H9 (cell line): ENCODE measurements around the gene VENTX. TPM values are rescaled to one million over a fixed set of nuclear protein-coding genes. Genes with fewer than 3 reads are reported as not detected.

Experiments
- DNase-seq: peaks from one replicate; pipeline ENCODE4 v3.0.0-alpha.2; 2017
- H2AFZ ChIP-seq: one replicate; pipeline ENCODE4 v1.6.1; 2013; ENCODE audit warnings: mild to moderate bottlenecking, low read length, control low read depth, moderate library complexity
- H2AK5ac ChIP-seq: 2 replicates; pipeline ENCODE4 v1.6.1; 2013; ENCODE audit warnings: low read length, control low read depth, mixed read lengths; ENCODE audit not compliant: insufficient read length
- H2BK120ac ChIP-seq: one replicate; pipeline ENCODE4 v1.6.1; 2013; ENCODE audit warnings: low read depth, mild to moderate bottlenecking, low read length, control low read depth, inconsistent platforms; ENCODE audit not compliant: poor library complexity, severe bottlenecking
- H2BK12ac ChIP-seq: 2 replicates; pipeline ENCODE4 v1.6.1; 2013; ENCODE audit warnings: low read length, control low read depth, mixed read lengths, low read depth; ENCODE audit not compliant: insufficient read length
- H2BK15ac ChIP-seq: 2 replicates; pipeline ENCODE4 v1.6.1; 2013; ENCODE audit warnings: low read depth, low read length, control low read depth
- H2BK20ac ChIP-seq: one replicate; pipeline ENCODE4 v1.6.1; 2013; ENCODE audit warnings: low read depth, mild to moderate bottlenecking, low read length, control low read depth, inconsistent platforms; ENCODE audit not compliant: poor library complexity, severe bottlenecking
- H2BK5ac ChIP-seq: 2 replicates; pipeline ENCODE4 v1.6.1; 2013; ENCODE audit warnings: low read length, control low read depth, mixed read lengths; ENCODE audit not compliant: insufficient read length
- H3K14ac ChIP-seq: 2 replicates; pipeline ENCODE4 v1.6.1; 2013; ENCODE audit warnings: low read length, control low read depth; ENCODE audit not compliant: insufficient read depth
- H3K18ac ChIP-seq: 2 replicates; pipeline ENCODE4 v1.6.1; 2013; ENCODE audit warnings: low read depth, mild to moderate bottlenecking, mixed read lengths, low read length, control low read depth; ENCODE audit not compliant: insufficient read length
- H3K23ac ChIP-seq: 2 replicates; pipeline ENCODE4 v1.6.1; 2013; ENCODE audit warnings: low read length, control low read depth, mixed read lengths, low read depth; ENCODE audit not compliant: insufficient read length
- H3K23me2 ChIP-seq: 2 replicates; pipeline ENCODE4 v1.6.1; 2013; ENCODE audit warnings: low read depth, mild to moderate bottlenecking, mixed read lengths, low read length, control low read depth; ENCODE audit not compliant: insufficient read length, poor library complexity, severe bottlenecking
- H3K27ac ChIP-seq: 2 replicates; pipeline ENCODE4 v1.5.1; 2013; ENCODE audit warnings: low read length, control low read depth, mixed read lengths, low read depth; ENCODE audit not compliant: insufficient read length
- H3K27me3 ChIP-seq: 2 replicates; pipeline ENCODE4 v1.6.1; 2013; ENCODE audit warnings: low read length, control low read depth, inconsistent platforms; ENCODE audit not compliant: insufficient read depth
- H3K4ac ChIP-seq: 2 replicates; pipeline ENCODE4 v1.6.1; 2013; ENCODE audit warnings: low read depth, mild to moderate bottlenecking, control low read depth, inconsistent platforms, low read length, moderate library complexity
- H3K4me1 ChIP-seq: 2 replicates; pipeline ENCODE4 v1.6.1; 2013; ENCODE audit warnings: low read length, control low read depth, inconsistent platforms; ENCODE audit not compliant: insufficient read depth
- H3K4me2 ChIP-seq: 2 replicates; pipeline ENCODE4 v1.6.1; 2013; ENCODE audit warnings: low read length, control low read depth, mixed read lengths; ENCODE audit not compliant: insufficient read length, insufficient read depth
- H3K56ac ChIP-seq: 2 replicates; pipeline ENCODE4 v1.6.1; 2013; ENCODE audit warnings: low read depth, mild to moderate bottlenecking, mixed read lengths, low read length, control low read depth; ENCODE audit not compliant: insufficient read length
- H3K79me1 ChIP-seq: 2 replicates; pipeline ENCODE4 v1.6.1; 2013; ENCODE audit warnings: low read depth, mild to moderate bottlenecking, moderate library complexity, low read length, control low read depth, inconsistent platforms; ENCODE audit not compliant: insufficient read depth, poor library complexity, severe bottlenecking
- H3K79me2 ChIP-seq: 2 replicates; pipeline ENCODE4 v1.6.1; 2013; ENCODE audit warnings: low read length, control low read depth, inconsistent platforms; ENCODE audit not compliant: insufficient read depth
- H3K9ac ChIP-seq: 2 replicates; pipeline ENCODE4 v1.6.1; 2013; ENCODE audit warnings: low read length, control low read depth, mixed read lengths; ENCODE audit not compliant: insufficient read length; ENCODE audit errors: extremely low read depth
- H3K9me3 ChIP-seq: one replicate; pipeline ENCODE4 v1.6.1; 2013; ENCODE audit warnings: low read depth, low read length, inconsistent platforms; ENCODE audit not compliant: control insufficient read depth
- H3T11ph ChIP-seq: one replicate; pipeline ENCODE4 v1.6.1; 2013; ENCODE audit warnings: mild to moderate bottlenecking, low read length, control low read depth, inconsistent platforms
- H4K20me1 ChIP-seq: one replicate; pipeline ENCODE4 v1.6.1; 2013; ENCODE audit not compliant: control insufficient read depth, insufficient read length, insufficient read depth
- H4K5ac ChIP-seq: 2 replicates; pipeline ENCODE4 v1.6.1; 2013; ENCODE audit warnings: low read depth, mild to moderate bottlenecking, mixed read lengths, low read length, control low read depth; ENCODE audit not compliant: insufficient read length
- H4K8ac ChIP-seq: replicated peaks from 2 replicates; pipeline ENCODE4 v1.6.1; 2013; ENCODE audit warnings: low read length, control low read depth, mixed read lengths, low read depth; ENCODE audit not compliant: insufficient read length
- H4K91ac ChIP-seq: 2 replicates; pipeline ENCODE4 v1.6.1; 2013; ENCODE audit warnings: low read depth, mild to moderate bottlenecking, moderate library complexity, mixed read lengths, low read length, control low read depth; ENCODE audit not compliant: insufficient read length
- H3K27ac Mint-ChIP-seq, 3 experiments: 2 replicates in 2 of 3; 3 replicates in 1 of 3; pipeline ENCODE4 v1.8.0; 2020 to 2021; ENCODE audit warnings: mixed read lengths in 3 of 3, mild to moderate bottlenecking in 1 of 3, moderate library complexity in 1 of 3
- H3K27me3 Mint-ChIP-seq: 2 replicates; pipeline ENCODE4 v1.8.0; 2021; ENCODE audit warnings: low read depth, mild to moderate bottlenecking, moderate library complexity, mixed read lengths
- H3K36me3 Mint-ChIP-seq, 3 experiments: 2 replicates in 2 of 3; 3 replicates in 1 of 3; pipeline ENCODE4 v1.8.0; 2020 to 2021; ENCODE audit warnings: low read depth in 3 of 3, mixed read lengths in 3 of 3; ENCODE audit not compliant: insufficient read depth in 1 of 3
- H3K4me1 Mint-ChIP-seq, 2 experiments: 2 replicates each; pipeline ENCODE4 v1.8.0; 2020; ENCODE audit warnings: mixed read lengths in 2 of 2
- H3K4me3 Mint-ChIP-seq, 2 experiments: 2 replicates in 1 of 2; 3 replicates in 1 of 2; pipeline ENCODE4 v1.8.0; 2020 to 2021; ENCODE audit warnings: mild to moderate bottlenecking in 2 of 2, mixed read lengths in 2 of 2, moderate library complexity in 1 of 2
- H3K9me3 Mint-ChIP-seq, 2 experiments: 2 replicates in 1 of 2; 3 replicates in 1 of 2; pipeline ENCODE4 v1.8.0; 2020; ENCODE audit warnings: mild to moderate bottlenecking in 2 of 2, mixed read lengths in 2 of 2, moderate library complexity in 1 of 2
- CTCF ChIP-seq: fragments of 200-600 bp; sonication (generic); conservative IDR thresholded peaks from 3 replicates; pipeline ENCODE4 v1.8.0; 2021; ENCODE audit warnings: antibody characterized with exemption, mild to moderate bottlenecking
- WGBS: extraction: QIAGEN DNeasy Blood & Tissue Kit; methylation state at CpG from one replicate; pipeline ENCODE4 v1.1.7; 2013; ENCODE audit warnings: missing lambda C conversion rate, low lambda C conversion rate, mixed read lengths; ENCODE audit not compliant: insufficient read length; ENCODE audit errors: extremely low coverage; 5-methylcytosine and 5-hydroxymethylcytosine counted together
- total RNA-seq: library from RNA; stranded (reverse); gene quantifications from 2 replicates; pipeline ENCODE4 v1.2.1, GENCODE V29; 2021

Gene VENTX
- total RNA-seq, 1 experiment from 2014 or later: 10.9 TPM

- Histone ChIP-seq H2AFZ (no peak overlapping the region), H3K4me1 (no peaks in the 10 kb centered on the region), H3K79me2 (no peaks in the 10 kb centered on the region), H4K91ac (no peak overlapping the region), H4K20me1 (no peaks in the 10 kb centered on the region), H3K27ac (no peak overlapping the region), H3K23ac (no peak overlapping the region), H3K79me1 (no peaks in the 10 kb centered on the region), H2AK5ac (no peak overlapping the region), H2BK5ac (no peak overlapping the region), H3K14ac (no peak overlapping the region), H3K56ac (no peak overlapping the region), H3K23me2 (no peaks in the 10 kb centered on the region), H4K8ac (no peak overlapping the region), H3K4ac (no peak overlapping the region), H2BK20ac (no peak overlapping the region), H2BK15ac (no peak overlapping the region), H3K9ac (no peak overlapping the region), H3K27me3 (no peaks in the 10 kb centered on the region), H3T11ph (no peak overlapping the region), H4K5ac (no peak overlapping the region), H3K9me3 (no peaks in the 10 kb centered on the region), H3K4me2 (no peak overlapping the region), H3K18ac (no peak overlapping the region), H2BK120ac (no peak overlapping the region), H2BK12ac (no peak overlapping the region)
- no peak for TF ChIP-seq CTCF
- H3K27ac Mint-ChIP-seq: no peak overlapping the region
- DNase-seq: no peak
- H3K4me3 Mint-ChIP-seq: no peak overlapping the region
- peaks cover 0 to 6% (median 4%) of the 10 kb centered on the region in 3 experiments; a peak in 3 of 7 replicates for H3K36me3 Mint-ChIP-seq
- no peaks in the 10 kb centered on the region for H3K4me1 Mint-ChIP-seq
- H3K27me3 Mint-ChIP-seq: no peaks in the 10 kb centered on the region; the same call in none of the 2 replicates
- 100% methylated on average over 6 of the region's 14 CpGs for WGBS
- H3K9me3 Mint-ChIP-seq: no peaks in the 10 kb centered on the region
These were observed 28.5 kb upstream of the VENTX start for GRCh38 chr10:133209117-133209516.
